ENCODE results near the gene GLCCI1.

GLCCI1 gene

GRCh38 chr7:8064828-8065227 is 96.2 kb downstream of the GLCCI1 start:
- DNase-seq (ENCODE audit: low read depth), result no peak
- no peak for TF ChIP-seq CTCF (conservative IDR thresholded peaks at IDR 0.05; ENCODE audit: low read depth, low read length)
- no peak overlapping the region for H3K4me3 ChIP-seq (ENCODE audit: low read depth, low read length)

GRCh38 chr7:8065356-8065813 is 96.8 kb downstream of the GLCCI1 start:
- peak; percentile 51 for DNase-seq (ENCODE audit: low read depth)
- TF ChIP-seq CTCF (conservative IDR thresholded peaks at IDR 0.05; ENCODE audit: low read depth, low read length), result no peak
- no peak overlapping the region for H3K4me3 ChIP-seq (ENCODE audit: low read depth, low read length)

GRCh38 chr7:8068892-8069686 is 100.5 kb downstream of the GLCCI1 start:
- no peak for TF ChIP-seq CTCF (conservative IDR thresholded peaks at IDR 0.05; ENCODE audit: low read depth, low read length)
- no peak overlapping the region for H3K4me3 ChIP-seq (ENCODE audit: low read depth, low read length)
- DNase-seq (ENCODE audit: low read depth), result no peak

- DNase-seq (ENCODE audit: low read depth), result no peak
- H3K4me3 ChIP-seq (ENCODE audit: low read depth, low read length), result no peak overlapping the region
Observed at GRCh38 chr7:8070451-8071180, 102.0 kb downstream of the GLCCI1 start.

GRCh38 chr7:8078418-8078817 is 109.8 kb downstream of the GLCCI1 start:
- TF ChIP-seq CTCF (conservative IDR thresholded peaks at IDR 0.05; ENCODE audit: low read depth, low read length), result no peak
- DNase-seq (ENCODE audit: low read depth), result no peak
- H3K4me3 ChIP-seq (ENCODE audit: low read depth, low read length), result no peak overlapping the region

More at GRCh38 chr7:8070451-8071180, 102.0 kb downstream of the GLCCI1 start:
- TF ChIP-seq CTCF (conservative IDR thresholded peaks at IDR 0.05; ENCODE audit: low read depth, low read length), result no peak

GRCh38 chr7:8082762-8083161 is 114.2 kb downstream of the GLCCI1 start:
- TF ChIP-seq CTCF (conservative IDR thresholded peaks at IDR 0.05; ENCODE audit: low read depth, low read length), result no peak
- H3K4me3 ChIP-seq (ENCODE audit: low read depth, low read length), result no peak overlapping the region
- DNase-seq (ENCODE audit: low read depth), result no peak

Measured in choroid plexus epithelial cell (primary cell).